Measurements from ENCODE around the gene ZBTB2. TPM values are rescaled to one million over a fixed set of nuclear protein-coding genes. Genes with fewer than 3 reads are reported as not detected.

The ZBTB2 gene
- total and polyA plus RNA-seq, 7 experiments from 2014 or later, result 13.8 to 26.7 (median 25.5) TPM

DNA sequence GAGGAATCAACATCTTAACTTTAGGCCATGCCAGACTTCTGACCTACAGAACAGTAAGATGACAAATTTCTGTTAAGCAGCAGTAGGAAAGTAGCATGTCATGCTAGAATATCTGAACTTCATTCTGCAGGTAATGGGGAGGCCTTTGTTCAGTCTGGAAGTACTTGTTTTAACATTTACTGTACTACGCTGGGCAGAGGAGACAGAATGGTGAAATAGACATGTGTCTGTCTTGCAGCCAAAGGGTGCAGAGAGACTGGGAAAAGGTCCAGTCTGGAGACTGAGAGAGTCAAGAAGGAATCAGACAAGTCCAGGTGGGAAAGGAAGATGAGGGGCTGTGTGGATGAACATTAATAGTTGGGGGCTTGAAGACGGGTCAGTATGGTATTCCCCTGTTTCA is 17.5 kb upstream of the ZBTB2 start:
- H3K27ac Mint-ChIP-seq, result peak overlapping the region; percentile 1 to 70 (median 36)
- CTCF ChIA-PET, result interaction anchor here (0.6 kb wide), 1 partner anchor 87 kb away, joined by 3 read pairs; no protein-coding TSS in a partner anchor
- Histone ChIP-seq H3K4me1 (ENCODE audit: control insufficient read depth in 2 of 2, insufficient read depth in 2 of 2, low read length in 2 of 2) (peaks cover 8 to 10% of the 10 kb centered on the region in 2 donors), H3K27ac (ENCODE audit: low read depth, low read length) (no peak overlapping the region), H3K36me3 (ENCODE audit: control insufficient read depth in 2 of 3, insufficient read depth in 3 of 3, low read length in 3 of 3) (peaks cover 0 to 6% (median 0%) of the 10 kb centered on the region in 3 experiments), H3K27me3 (ENCODE audit: control insufficient read depth in 2 of 2, insufficient read depth in 2 of 2, low read length in 2 of 2) (no peaks in the 10 kb centered on the region), H3K9me3 (ENCODE audit: control insufficient read depth in 2 of 3, low read length in 3 of 3) (no peaks in the 10 kb centered on the region), H3K4me3 (ENCODE audit: low read length) (no peak overlapping the region)
- no peak for DNase-seq
- H3K36me3 Mint-ChIP-seq, result peaks cover 6 to 33% (median 18%) of the 10 kb centered on the region in 5 donors
- POLR2A ChIA-PET, result interaction anchor here (1.7 kb wide), 1 partner anchor 10 kb away, joined by 4 read pairs; no protein-coding TSS in a partner anchor
- peaks cover 16 to 34% (median 29%) of the 10 kb centered on the region in 7 donors for H3K4me1 Mint-ChIP-seq
- no peak for ATAC-seq
- H3K27me3 Mint-ChIP-seq, result no peaks in the 10 kb centered on the region
- peaks cover 0 to 9% (median 0%) of the 10 kb centered on the region in 11 donors for H3K9me3 Mint-ChIP-seq
- intact Hi-C loops (cut with micrococcal nuclease), result no loop called here
- H3K4me3 Mint-ChIP-seq, result no peak overlapping the region

DNA sequence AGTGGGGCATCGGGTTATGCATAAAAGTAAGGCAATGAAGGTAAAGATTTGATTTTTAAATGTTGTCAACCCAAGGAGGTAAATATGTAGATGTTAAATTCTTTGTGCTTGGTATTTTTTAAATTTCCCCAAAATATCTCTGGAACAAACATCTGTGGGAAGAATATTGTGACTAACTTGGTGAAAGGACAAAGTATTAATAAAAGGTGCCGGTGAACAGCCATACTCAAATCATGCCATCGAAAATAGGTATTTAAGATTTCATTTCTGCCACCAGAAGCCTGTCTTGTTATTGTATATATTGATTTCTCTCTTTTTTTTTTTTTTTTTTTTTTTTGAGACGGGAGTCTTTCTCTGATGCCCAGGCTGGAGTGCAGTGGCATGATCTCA is 12.6 kb upstream of the ZBTB2 start:
- peaks cover 0 to 14% (median 0%) of the 10 kb centered on the region in 3 experiments for H3K36me3 ChIP-seq (ENCODE audit: control insufficient read depth in 2 of 3, insufficient read depth in 3 of 3, low read length in 3 of 3)
- H3K9me3 Mint-ChIP-seq, result no peaks in the 10 kb centered on the region
- H3K36me3 Mint-ChIP-seq, result peaks cover 0 to 8% (median 6%) of the 10 kb centered on the region in 5 donors
- peak overlapping the region in 6 of 9 donors; percentile 55 to 83 (median 72) for H3K27ac Mint-ChIP-seq
- H3K9me3 ChIP-seq (ENCODE audit: control insufficient read depth in 2 of 3, low read length in 3 of 3), result no peaks in the 10 kb centered on the region
- no peak overlapping the region for H3K4me3 Mint-ChIP-seq
- no peaks in the 10 kb centered on the region for H3K27me3 Mint-ChIP-seq
- intact Hi-C loops (cut with micrococcal nuclease), result no loop called here
- ATAC-seq (no peak), DNase-seq (no peak)
- POLR2A ChIA-PET, result interaction anchor here (1.3 kb wide), 1 partner anchor 10 kb away, joined by 3 read pairs; no protein-coding TSS in a partner anchor
- peaks cover 31 to 60% (median 50%) of the 10 kb centered on the region in 7 donors for H3K4me1 Mint-ChIP-seq
- no peak overlapping the region for H3K4me3 ChIP-seq (ENCODE audit: low read length)
- CTCF ChIA-PET, result no interaction called here
- H3K27me3 ChIP-seq (ENCODE audit: control insufficient read depth in 2 of 2, insufficient read depth in 2 of 2, low read length in 2 of 2), result no peaks in the 10 kb centered on the region
- H3K4me1 ChIP-seq (ENCODE audit: control insufficient read depth in 2 of 2, insufficient read depth in 2 of 2, low read length in 2 of 2), result peaks cover 15 to 26% of the 10 kb centered on the region in 2 donors
- H3K27ac ChIP-seq (ENCODE audit: low read depth, low read length), result peak overlapping the region; percentile 17

DNA sequence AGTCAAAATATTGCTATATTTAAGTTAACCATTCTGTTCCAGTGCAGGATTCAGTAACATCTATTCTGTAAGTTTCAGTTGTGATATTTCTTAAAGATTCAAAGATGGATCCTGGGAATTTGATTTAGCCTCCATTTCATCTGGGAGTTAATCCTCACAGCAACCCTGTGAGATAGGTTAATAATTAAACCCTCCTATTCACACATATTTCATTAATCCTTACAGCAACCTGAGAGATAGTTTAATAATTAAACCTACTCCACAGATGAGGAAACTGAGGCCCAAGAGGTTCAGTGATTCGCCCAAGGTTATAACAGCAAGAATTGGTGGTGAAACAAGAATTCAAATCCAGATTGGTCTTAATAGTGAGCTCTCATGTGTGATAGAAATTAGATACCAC is 10.9 kb upstream of the ZBTB2 start:
- CTCF ChIA-PET, result interaction anchor here (0.6 kb wide), 1 partner anchor 492 kb away, joined by 3 read pairs; no protein-coding TSS in a partner anchor
- Histone ChIP-seq H3K4me1 (ENCODE audit: control insufficient read depth in 2 of 2, insufficient read depth in 2 of 2, low read length in 2 of 2) (peaks cover 26 to 40% of the 10 kb centered on the region in 2 donors), H3K4me3 (ENCODE audit: low read length) (no peak overlapping the region), H3K27ac (ENCODE audit: low read depth, low read length) (no peak overlapping the region), H3K27me3 (ENCODE audit: control insufficient read depth in 2 of 2, insufficient read depth in 2 of 2, low read length in 2 of 2) (no peaks in the 10 kb centered on the region), H3K9me3 (ENCODE audit: control insufficient read depth in 2 of 3, low read length in 3 of 3) (no peaks in the 10 kb centered on the region), H3K36me3 (ENCODE audit: control insufficient read depth in 2 of 3, insufficient read depth in 3 of 3, low read length in 3 of 3) (peaks cover 0 to 14% (median 5%) of the 10 kb centered on the region in 3 experiments)
- H3K27ac Mint-ChIP-seq, result peak overlapping the region in 3 of 9 donors; percentile 44 to 85 (median 48)
- peaks cover 0 to 11% (median 4%) of the 10 kb centered on the region in 5 donors for H3K36me3 Mint-ChIP-seq
- H3K27me3 Mint-ChIP-seq, result no peaks in the 10 kb centered on the region
- intact Hi-C loops (cut with micrococcal nuclease), result no loop called here
- H3K4me1 Mint-ChIP-seq, result peaks cover 33 to 69% (median 62%) of the 10 kb centered on the region in 7 donors
- POLR2A ChIA-PET, result no interaction called here
- ATAC-seq, result no peak
- no peaks in the 10 kb centered on the region for H3K9me3 Mint-ChIP-seq
- no peak for DNase-seq
- H3K4me3 Mint-ChIP-seq, result no peak overlapping the region

DNA sequence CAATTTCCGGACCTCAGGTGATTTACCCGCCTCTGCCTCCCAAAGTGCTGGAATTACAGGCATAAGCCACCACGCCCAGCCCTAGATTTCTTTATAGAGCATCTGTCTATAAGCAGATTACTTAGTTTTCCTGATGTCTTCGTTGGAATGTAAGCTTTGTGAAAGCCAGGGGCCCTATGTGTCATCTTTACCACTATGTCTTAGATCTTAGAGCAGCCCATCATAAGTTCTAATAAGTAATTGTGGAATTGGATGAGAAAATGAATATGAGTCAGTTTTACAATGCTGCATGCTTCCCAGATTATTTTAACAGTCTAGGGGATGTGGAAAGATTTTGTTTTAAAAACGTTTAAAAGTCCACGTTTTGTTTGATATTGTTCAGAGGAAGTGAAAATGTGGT is 9.1 kb upstream of the ZBTB2 start:
- H3K4me3 Mint-ChIP-seq, result peak overlapping the region in 6 of 10 donors; percentile 7 to 56 (median 44)
- POLR2A ChIA-PET, result interaction anchor here (2.7 kb wide), 1 partner anchor 13 kb away, joined by 9 read pairs; no protein-coding TSS in a partner anchor
- no peaks in the 10 kb centered on the region for H3K27me3 Mint-ChIP-seq
- intact Hi-C loops (cut with micrococcal nuclease), result no loop called here
- ATAC-seq (no peak), DNase-seq (no peak)
- H3K9me3 ChIP-seq (ENCODE audit: control insufficient read depth in 2 of 3, low read length in 3 of 3), result no peaks in the 10 kb centered on the region
- CTCF ChIA-PET, result no interaction called here
- peaks cover 34 to 51% of the 10 kb centered on the region in 2 donors for H3K4me1 ChIP-seq (ENCODE audit: control insufficient read depth in 2 of 2, insufficient read depth in 2 of 2, low read length in 2 of 2)
- H3K36me3 ChIP-seq (ENCODE audit: control insufficient read depth in 2 of 3, insufficient read depth in 3 of 3, low read length in 3 of 3), result peaks cover 0 to 14% (median 5%) of the 10 kb centered on the region in 3 experiments
- peaks cover 4 to 11% (median 8%) of the 10 kb centered on the region in 5 donors for H3K36me3 Mint-ChIP-seq
- H3K9me3 Mint-ChIP-seq, result no peaks in the 10 kb centered on the region
- H3K27me3 ChIP-seq (ENCODE audit: control insufficient read depth in 2 of 2, insufficient read depth in 2 of 2, low read length in 2 of 2), result no peaks in the 10 kb centered on the region
- H3K4me3 ChIP-seq (ENCODE audit: low read length), result no peak overlapping the region
- peak overlapping the region in 8 of 9 donors; percentile 4 to 85 (median 64) for H3K27ac Mint-ChIP-seq
- H3K27ac ChIP-seq (ENCODE audit: low read depth, low read length), result no peak overlapping the region
- H3K4me1 Mint-ChIP-seq, result peaks cover 35 to 75% (median 68%) of the 10 kb centered on the region in 7 donors

DNA sequence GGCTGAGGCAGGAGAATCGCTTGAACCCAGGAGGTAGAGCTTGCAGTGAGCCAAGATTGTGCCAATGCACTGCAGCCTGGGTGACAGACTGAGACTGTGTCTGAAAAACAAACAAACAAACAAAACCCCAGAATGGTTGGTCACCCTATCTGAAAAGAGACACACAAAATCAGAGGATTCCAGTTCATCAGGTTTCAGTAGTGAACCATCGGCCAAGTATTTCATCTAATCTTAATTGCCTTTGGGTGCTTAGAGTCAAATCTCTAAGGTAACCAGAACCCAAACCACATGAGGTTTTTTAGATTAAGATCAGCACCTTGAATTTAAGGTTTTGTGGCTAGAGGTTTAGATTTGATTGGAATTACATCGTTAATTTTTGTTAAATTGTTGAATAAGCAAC is 8.3 kb upstream of the ZBTB2 start:
- no peaks in the 10 kb centered on the region for H3K9me3 ChIP-seq (ENCODE audit: control insufficient read depth in 2 of 3, low read length in 3 of 3)
- intact Hi-C loops (cut with micrococcal nuclease), result loop anchor here (10.0 kb wide), 2 partner anchors 785 to 1755 kb away; partner anchors contain the start of gene KATNA1 (in 1 of the 2)
- ATAC-seq (no peak), DNase-seq (no peak)
- peaks cover 42 to 59% of the 10 kb centered on the region in 2 donors for H3K4me1 ChIP-seq (ENCODE audit: control insufficient read depth in 2 of 2, insufficient read depth in 2 of 2, low read length in 2 of 2)
- H3K4me1 Mint-ChIP-seq, result peaks cover 43 to 83% (median 76%) of the 10 kb centered on the region in 7 donors
- H3K27me3 Mint-ChIP-seq, result no peaks in the 10 kb centered on the region
- peak overlapping the region in 8 of 10 donors; percentile 3 to 56 (median 29) for H3K4me3 Mint-ChIP-seq
- H3K36me3 ChIP-seq (ENCODE audit: control insufficient read depth in 2 of 3, insufficient read depth in 3 of 3, low read length in 3 of 3), result peaks cover 0 to 10% (median 5%) of the 10 kb centered on the region in 3 experiments
- ChIA-PET CTCF (no interaction called here), POLR2A (interaction anchor here (0.7 to 2.7 kb wide), 3 partner anchors 10 to 42 kb away, joined by 3 to 9 read pairs (median 4); no protein-coding TSS in a partner anchor)
- H3K27me3 ChIP-seq (ENCODE audit: control insufficient read depth in 2 of 2, insufficient read depth in 2 of 2, low read length in 2 of 2), result no peaks in the 10 kb centered on the region
- no peak overlapping the region for H3K4me3 ChIP-seq (ENCODE audit: low read length)
- H3K36me3 Mint-ChIP-seq, result peaks cover 4 to 13% (median 11%) of the 10 kb centered on the region in 5 donors
- no peak overlapping the region for H3K27ac ChIP-seq (ENCODE audit: low read depth, low read length)
- no peaks in the 10 kb centered on the region for H3K9me3 Mint-ChIP-seq
- H3K27ac Mint-ChIP-seq, result peak overlapping the region in 2 of 9 donors; percentile 52 to 75

DNA sequence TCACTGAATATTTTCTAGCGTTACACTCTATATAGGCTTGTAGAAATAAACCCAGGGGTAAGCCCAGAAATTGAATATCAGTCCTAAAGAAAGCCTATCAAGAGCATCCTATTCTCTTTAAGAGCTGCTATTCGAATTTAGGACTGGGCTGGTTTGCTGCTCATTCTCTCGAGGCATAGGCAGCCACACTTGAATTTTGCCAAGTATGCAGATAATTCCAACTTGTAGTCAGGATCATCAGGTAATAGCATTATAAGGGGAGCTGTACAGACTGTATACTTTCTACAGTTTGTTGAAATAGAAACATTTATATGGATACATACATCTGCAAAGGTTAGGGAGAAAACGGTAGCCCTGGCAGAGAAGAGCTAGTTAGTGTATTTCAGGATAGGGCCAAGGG is 2.1 kb upstream of the ZBTB2 start:
- ChIA-PET POLR2A (interaction anchor here (0.7 to 2.3 kb wide), 6 partner anchors 12 to 58 kb away, joined by 3 to 10 read pairs (median 4); partner anchors contain the start of gene RMND1), CTCF (interaction anchor here (0.9 to 1.6 kb wide), 2 partner anchors 17 to 58 kb away, joined by 3 read pairs; partner anchors contain the start of gene RMND1)
- intact Hi-C loops (cut with micrococcal nuclease), result loop anchor here (2.0 to 10.0 kb wide), 6 partner anchors 13 to 1826 kb away; partner anchors contain the start of genes GINM1 (in 2 of the 2), MTRF1L (in 2 of the 2) and KATNA1 (in 1 of the 2)
- Mint-ChIP-seq H3K4me3 (peak overlapping the region in 9 of 10 donors; percentile 95 to 99 (median 98)), H3K36me3 (peaks cover 0 to 18% (median 9%) of the 10 kb centered on the region in 5 donors), H3K27me3 (peaks cover 0 to 4% (median 0%) of the 10 kb centered on the region in 5 donors), H3K27ac (peak overlapping the region in 8 of 9 donors; percentile 65 to 100 (median 98)), H3K9me3 (peaks cover 0 to 5% (median 0%) of the 10 kb centered on the region in 11 donors), H3K4me1 (peaks cover 52 to 77% (median 71%) of the 10 kb centered on the region in 7 donors)
- Histone ChIP-seq H3K9me3 (ENCODE audit: control insufficient read depth in 2 of 3, low read length in 3 of 3) (no peaks in the 10 kb centered on the region), H3K4me3 (ENCODE audit: low read length) (peak overlapping the region; percentile 3), H3K27me3 (ENCODE audit: control insufficient read depth in 2 of 2, insufficient read depth in 2 of 2, low read length in 2 of 2) (no peaks in the 10 kb centered on the region), H3K4me1 (ENCODE audit: control insufficient read depth in 2 of 2, insufficient read depth in 2 of 2, low read length in 2 of 2) (peaks cover 53 to 54% of the 10 kb centered on the region in 2 donors), H3K27ac (ENCODE audit: low read depth, low read length) (peak overlapping the region; percentile 96), H3K36me3 (ENCODE audit: control insufficient read depth in 2 of 3, insufficient read depth in 3 of 3, low read length in 3 of 3) (peaks cover 0 to 7% (median 5%) of the 10 kb centered on the region in 3 experiments)
- DNase-seq, result no peak
- ATAC-seq, result no peak
